Activated T-helper 1 cell treated with anti-CD3 and anti-CD28 coated beads, Interleukin-2, amount 50 U/mL, for 16 hours (primary cell): ENCODE data around the gene MAPK1.
A peak's percentile ranks its signal among the peaks of the same experiment; 100 is the strongest.
"Not testable (repeated sequence)": the region's sequence is repeated elsewhere in the genome, so short reads cannot be mapped to it uniquely, and the experiment has no call there.

Experiments used
- DNase-seq, 2 donors: peaks; one replicate each; pipeline ENCODE4 v3.0.0-alpha.2; 2020; ENCODE audit warnings: low read depth in 1 of 2, low spot score in 1 of 2

The MAPK1 gene

GRCh38 chr22:21758091-21758864 is 109.2 kb downstream of the MAPK1 start:
- DNase-seq: no peak

GRCh38 chr22:21755851-21756284 is 111.6 kb downstream of the MAPK1 start:
- no peak for DNase-seq

DNA sequence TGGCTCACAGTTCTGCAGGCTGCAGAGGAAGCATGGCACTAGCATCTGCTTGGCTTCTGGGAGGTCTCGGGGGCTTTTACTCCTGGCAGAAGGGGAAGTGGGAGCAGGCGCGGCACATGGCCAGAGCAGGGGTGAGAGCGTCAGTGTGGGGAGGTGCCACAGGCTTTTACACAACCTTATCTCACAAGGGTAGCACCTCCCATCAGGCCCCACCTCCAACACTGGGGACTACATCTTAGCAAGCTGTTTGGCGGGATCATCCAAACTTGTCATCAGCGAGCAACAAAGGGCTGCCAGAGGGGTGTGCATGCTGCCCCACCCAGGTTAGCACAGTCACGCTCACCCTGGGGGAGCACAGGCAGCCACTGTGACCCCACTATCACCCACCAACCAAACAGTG is 112.9 kb downstream of the MAPK1 start:
- no peak for DNase-seq

DNA sequence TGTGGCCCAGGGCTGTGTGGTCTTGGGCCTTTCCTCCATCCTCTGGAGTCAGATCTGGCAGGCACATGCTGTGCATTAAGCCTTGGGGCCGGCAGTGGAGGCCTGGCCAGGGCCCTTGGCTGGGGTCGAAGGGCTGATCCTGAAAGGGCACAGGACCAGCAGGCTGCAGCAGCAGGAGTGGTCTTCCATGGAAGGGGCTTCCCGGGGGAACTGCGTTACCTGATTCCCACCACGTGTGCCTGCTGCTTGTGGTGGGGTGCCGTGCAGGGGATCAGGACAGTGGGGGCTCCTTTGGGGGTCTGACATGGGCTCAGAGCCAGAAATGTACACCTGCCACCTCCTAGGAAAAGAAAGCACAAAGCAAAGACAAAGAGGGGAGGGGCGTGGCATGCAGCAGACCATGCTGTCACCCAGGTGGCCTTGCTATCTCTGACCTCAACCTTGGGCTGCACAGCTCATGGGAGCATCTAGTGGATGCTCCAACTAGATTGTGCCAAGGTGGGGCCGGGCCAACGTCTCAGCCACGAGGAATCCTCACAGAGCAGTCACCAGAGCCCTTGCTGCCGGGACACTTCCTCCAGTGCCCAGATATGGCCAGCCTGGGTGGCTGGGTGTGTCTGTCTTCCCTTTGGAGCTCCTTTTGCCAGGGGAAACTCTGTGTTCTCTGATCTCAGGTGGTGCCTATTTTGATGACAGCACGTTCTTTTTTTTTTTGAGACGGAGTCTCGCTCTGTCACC is 113.9 kb downstream of the MAPK1 start:
- no peak for DNase-seq

DNA sequence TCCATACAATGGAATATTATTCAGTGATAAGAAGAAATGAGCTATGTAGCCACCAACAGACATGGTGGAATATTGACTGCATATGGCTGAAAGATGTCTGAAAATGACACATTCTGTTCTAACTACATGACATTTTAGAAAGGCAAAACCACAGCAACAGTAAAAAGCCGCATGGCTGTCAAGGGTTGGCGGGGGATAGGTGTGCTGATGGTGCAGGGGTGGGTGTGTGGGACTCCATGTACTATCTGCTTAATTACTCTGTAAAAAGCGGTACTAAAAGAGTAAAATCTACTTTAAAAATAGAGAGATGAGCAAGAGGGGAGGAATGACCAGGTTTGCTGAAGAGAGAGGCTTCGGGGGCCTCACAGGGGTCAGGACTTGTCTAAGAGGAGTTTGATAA is 115.2 kb downstream of the MAPK1 start:
- DNase-seq: no peak

GRCh38 chr22:21745948-21746347 is 121.5 kb downstream of the MAPK1 start:
- no peak for DNase-seq

GRCh38 chr22:21744917-21745316 is 122.5 kb downstream of the MAPK1 start:
- DNase-seq: not testable (repeated sequence)

DNA sequence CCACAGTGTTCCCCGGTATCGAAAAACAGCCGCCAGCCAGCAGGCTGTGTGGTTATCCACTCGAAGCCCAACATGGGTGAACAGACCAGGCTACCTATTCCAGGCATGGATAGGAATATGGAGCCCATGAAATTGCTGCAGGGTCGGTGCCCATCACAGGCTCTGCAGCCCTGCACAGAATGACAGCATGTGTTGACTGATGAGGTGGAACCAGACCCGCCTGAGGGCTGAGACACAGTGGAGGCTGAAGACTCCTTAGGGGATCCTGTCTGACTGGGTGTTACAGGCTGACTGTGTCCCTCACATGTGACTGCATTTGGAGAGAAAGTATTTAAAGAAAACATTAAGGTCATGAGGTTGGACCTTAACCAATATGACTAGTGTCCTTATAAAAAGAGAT is 125.7 kb downstream of the MAPK1 start:
- DNase-seq: no peak

DNA sequence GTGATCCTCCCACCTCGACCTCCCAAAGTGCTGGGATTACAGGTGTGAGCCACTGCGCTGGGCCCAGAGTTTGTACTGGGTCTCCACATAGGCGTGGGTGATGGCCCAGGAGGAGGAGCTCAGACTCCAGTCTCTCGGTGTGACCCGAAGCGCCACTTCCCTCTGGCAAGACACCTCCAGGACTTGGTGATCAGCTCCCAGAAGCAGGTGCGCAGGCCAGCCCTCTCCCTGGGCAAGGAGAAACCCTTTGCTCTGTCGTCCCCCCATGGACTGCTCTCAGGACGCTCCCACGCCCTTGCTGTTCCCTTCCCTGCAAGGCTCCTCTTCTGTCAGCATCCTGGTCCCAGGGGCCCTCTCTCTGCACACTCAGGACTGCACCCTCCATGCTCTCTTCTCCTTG is 126.4 kb downstream of the MAPK1 start:
- no peak for DNase-seq

DNA sequence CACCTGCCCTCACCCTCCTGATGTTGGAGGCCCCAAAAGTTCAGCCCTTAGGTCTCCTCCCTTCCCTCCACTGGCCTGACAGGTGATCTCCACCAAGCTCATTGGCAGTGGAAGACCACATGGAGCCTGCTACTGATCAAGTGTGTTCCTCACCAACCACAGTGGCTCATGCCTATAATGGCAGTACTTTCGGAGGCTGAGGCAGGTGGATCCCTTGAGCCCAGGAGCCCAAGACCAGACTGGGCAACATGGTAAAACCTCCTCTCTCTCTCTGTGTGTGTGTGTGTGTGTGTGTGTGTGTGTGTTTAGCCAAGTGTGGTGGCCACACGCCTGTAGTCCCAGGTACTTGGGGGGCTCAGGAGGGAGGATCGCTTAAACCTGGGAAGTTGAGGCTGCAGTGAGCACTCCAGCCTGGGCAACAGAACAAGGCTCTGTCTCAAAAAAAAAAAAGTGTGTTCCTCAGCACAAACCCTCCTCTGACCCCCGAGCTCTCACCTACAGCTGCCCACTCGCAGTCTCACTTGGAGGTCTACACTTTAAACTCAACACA is 127.5 kb downstream of the MAPK1 start:
- DNase-seq: no peak

DNA sequence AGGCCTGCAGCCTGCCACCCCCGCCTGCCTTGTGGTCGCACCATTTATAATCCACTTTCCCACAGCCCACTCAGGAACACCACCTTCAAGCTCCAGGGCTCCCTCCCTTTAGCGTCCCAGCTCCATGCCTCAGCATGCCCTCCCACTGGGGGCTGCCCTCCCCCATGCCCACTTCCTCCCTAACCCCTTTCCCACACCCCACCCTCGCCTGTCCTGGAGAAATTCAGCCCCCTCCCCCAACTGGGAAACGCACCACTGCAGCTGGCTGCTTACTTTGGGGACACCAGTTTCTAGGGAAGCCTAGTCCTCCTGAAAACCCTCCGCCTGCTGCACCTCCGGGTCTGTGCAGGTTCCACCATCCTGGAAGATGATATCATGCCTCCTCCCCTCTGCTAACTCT is 128.5 kb downstream of the MAPK1 start:
- DNase-seq: no peak

DNA sequence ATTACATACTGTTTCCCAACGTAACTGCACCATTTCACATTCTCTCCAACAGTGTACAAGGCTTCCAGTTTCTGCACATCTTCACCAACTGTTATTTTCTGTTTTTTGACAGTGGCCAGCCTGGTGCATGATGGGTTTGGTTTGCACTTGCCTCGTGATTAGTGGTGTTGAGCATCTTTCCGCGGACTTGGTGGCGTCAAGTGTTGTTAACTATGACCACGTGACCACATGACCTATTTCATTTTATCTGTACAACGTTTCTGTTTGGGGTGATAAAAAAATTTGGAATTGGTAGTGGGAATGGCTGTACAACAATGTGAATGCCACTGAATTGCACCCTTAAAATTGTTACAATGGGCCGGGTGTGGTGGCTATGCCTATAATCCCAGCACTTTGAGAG is 129.4 kb downstream of the MAPK1 start:
- DNase-seq: no peak

GRCh38 chr22:21736948-21737347 is 130.5 kb downstream of the MAPK1 start:
- no peak for DNase-seq

DNA sequence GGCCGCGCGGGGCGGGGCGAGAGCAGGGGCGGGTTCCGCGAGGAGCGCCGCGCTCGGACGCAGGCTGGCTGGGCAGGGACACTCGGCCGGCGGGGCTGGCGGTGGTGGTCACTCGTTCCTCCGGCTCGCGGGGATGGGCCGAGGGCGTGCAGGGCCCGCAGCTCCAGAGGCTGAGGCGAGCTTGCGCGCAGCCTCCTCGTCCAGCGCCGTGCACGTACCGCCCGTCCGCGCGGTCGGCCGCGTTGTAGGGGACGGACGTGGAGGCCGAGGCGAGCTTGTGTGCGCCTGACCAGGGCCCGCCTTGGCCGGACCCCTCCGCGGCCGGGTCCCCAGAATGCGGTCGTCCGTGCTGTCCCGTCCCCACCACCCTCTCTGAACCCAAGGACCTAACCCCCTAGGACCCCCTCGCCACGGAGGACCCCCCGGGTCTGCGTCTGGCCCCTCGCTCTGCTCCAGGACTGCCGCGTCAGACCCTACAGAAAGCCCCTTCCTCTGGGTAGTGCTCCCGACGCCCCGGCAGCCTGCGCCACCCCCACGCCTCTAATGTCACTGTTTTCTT is 131.3 kb downstream of the MAPK1 start:
- DNase-seq: peak in 1 of 2 donors; percentile 6

- peak; percentile 86 to 94 for DNase-seq
Measured at GRCh38 chr22:21735200-21736083, 132.0 kb downstream of the MAPK1 start, which contains the start of gene YPEL1. YPEL1 (minus strand) TSS chr22:21735794; CDS start chr22:21710744, 25,050 bp downstream.

- no peak for DNase-seq
Measured at GRCh38 chr22:21734540-21735199, 132.8 kb downstream of the MAPK1 start.

DNA sequence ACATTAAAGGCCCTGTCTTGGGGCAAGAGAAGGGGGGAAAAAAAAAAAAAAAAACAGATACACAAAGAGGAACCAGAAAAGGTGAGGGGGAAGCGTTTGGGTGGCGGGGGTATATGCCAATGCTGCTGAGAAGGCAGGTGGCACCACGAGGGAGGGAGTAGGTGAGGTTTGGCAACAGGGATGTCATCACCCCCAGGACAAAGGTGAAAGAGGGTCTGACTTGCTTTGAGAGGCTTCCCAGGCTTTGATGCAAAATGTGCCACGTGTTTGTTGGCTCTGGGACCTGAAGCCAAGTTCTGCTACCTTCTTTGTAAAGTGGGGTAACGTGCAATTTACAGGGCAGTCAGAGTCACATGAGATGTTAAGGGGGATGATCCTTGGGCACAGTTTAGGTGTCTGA is 135.9 kb downstream of the MAPK1 start:
- no peak for DNase-seq

DNA sequence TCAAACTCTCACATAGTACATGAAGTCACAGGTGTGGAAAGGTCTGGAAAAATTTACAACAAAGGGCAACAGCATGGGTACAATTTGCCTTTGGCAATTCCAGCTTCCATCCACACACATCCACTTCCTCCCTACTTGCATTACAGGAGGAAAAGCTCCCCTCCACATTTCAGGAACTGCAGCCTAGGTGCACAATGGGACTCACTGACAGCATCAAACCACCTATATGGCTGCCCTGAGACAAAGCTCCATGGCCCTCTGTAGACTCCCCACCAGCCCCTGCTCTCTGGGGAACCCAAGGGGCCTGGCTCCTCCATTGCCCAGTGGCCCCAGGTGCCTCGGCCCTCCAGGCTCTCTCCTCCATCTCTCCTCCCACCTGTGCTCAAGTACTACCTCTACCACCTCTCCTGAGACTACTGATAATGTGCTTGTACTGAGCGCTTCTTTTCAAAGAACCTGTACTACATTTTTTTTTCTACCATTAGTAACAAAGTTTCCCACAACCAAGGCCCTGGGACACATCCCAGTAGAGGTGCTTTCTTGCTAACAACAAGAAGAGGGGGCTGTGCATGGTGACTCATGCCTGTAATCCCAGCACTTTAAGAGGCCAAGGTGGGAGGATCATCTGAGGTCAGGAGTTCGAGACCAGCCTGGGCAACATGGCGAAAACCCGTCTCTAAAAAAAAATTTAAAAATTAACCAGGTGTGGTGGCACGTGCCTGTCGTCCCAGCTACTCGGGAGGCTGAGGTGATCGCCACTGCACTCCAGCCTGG is 136.7 kb downstream of the MAPK1 start:
- DNase-seq: no peak

DNA sequence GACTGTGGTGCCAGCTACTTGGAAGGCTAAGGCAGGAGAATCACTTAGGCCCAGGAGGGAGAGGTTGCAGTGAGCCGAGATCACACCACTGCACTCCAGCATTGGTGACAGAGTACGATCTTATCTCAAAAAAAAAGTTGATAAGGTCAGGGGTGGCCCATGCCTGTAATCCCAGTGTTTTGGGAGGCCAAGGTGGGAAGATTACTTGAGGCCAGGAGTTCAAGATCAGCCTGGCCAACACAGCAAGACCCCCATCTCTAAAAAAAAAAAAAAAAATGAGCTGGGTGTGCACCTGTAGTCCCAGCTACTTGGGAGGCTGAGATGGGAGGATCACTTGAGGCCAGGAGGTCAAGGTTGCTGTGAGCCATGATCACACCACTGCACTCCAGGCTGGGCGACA is 138.3 kb downstream of the MAPK1 start:
- DNase-seq: not testable (repeated sequence)

DNA sequence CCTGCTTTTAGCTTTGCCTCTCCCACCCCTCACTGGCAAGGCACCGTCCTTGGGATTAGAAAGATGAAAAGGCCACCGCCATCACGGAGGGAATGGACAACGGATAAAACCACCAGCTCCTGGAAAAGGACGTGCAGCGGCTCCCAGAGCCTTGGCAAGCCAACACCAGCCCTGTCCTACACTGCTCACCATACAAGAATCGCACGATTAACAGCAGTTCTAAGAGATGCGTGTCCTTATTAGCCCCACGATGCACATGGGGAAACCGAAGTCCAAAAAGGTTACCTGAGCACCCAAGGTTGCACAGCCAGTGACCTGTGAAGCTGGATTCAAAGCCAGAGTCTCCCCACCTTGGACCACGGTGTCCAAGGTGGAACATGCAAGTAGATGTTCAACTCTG is 139.2 kb downstream of the MAPK1 start:
- no peak for DNase-seq
